ENCODE measurements around the gene SLC22A17. TPM values are rescaled to one million over a fixed set of nuclear protein-coding genes. Genes with fewer than 3 reads are reported as not detected.

Gene SLC22A17
- total and polyA plus RNA-seq, 2 of the 13 experiments (the other 11 are each of a cell fraction or from before 2014, with no cell fraction given), result 0.95 to 1.1 TPM

DNA sequence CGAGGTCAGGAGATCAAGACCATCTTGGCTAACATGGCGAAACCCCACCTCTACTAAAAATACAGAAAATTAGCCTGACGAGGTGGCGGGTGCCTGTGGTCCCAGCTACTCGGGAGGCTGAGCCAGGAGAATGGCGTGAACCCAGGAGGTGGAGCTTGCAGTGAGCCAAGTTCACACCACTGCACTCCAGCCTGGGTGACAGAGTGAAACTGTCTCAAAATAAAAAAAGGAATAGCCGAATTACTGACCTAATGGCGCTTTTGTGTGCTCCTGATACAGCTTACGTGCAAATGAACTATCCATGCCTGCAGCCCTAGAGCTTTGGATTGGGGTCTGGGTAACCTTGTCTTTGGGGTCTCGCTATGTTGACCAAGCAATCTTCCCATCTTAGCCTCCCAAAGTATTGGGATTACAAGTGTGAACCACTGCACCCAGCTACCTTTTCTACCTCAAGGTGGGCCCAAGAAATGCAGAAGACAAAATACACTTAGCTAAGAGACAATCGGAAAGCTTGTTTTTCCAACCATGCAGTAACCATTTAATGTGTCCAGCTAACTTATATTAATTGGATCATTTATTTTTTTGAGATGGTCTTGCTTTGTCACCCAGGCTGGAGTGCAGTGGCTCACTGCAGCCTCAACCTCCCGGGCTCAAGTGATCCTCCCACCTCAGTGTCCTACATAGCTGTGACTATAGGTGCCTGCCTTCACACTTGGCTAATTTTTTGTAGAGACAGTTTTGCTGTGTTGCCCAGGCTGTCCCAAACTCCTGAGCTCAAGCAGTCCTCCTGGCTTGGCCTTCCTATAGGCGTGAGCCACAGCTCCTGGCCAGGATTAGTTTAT lies 26.0 kb downstream of the SLC22A17 start (continued):
- TF ChIP-seq KDM2A (CRISPR knock-in tag; IDR thresholded peaks at IDR 0.05; ENCODE audit: borderline replicate concordance, low read depth) (peak; percentile 80), CCAR2 (optimal IDR thresholded peaks at IDR 0.05; ENCODE audit: low read depth, low read length) (no peak), ZNF282 (IDR thresholded peaks at IDR 0.05; ENCODE audit: partially characterized antibody) (no peak), ZNF547 (CRISPR knock-in tag; IDR thresholded peaks at IDR 0.05) (peak; percentile 63; the same call in 1 of the 2 replicates), MBD4 (IDR thresholded peaks at IDR 0.05; ENCODE audit: borderline replicate concordance, low read length) (no peak), ZNF883 (CRISPR knock-in tag; IDR thresholded peaks at IDR 0.05; ENCODE audit: not compliant biosample characterization) (no peak), ATRX (CRISPR knock-in tag; IDR thresholded peaks at IDR 0.05; ENCODE audit: borderline replicate concordance) (no peak), CEBPB (IDR thresholded peaks at IDR 0.05; ENCODE audit: borderline replicate concordance, low read depth, low read length) (no peak), ZFX (CRISPR knock-in tag; IDR thresholded peaks at IDR 0.05; ENCODE audit: low read depth) (peak; percentile 48; the same call in 1 of the 2 replicates), NCOA1 (CRISPR knock-in tag; IDR thresholded peaks at IDR 0.05) (no peak), RBM22 (optimal IDR thresholded peaks at IDR 0.05; ENCODE audit: low read length) (peak; percentile 99), JUNB (CRISPR knock-in tag; IDR thresholded peaks at IDR 0.05; ENCODE audit: borderline replicate concordance) (no peak), TAF15 (IDR thresholded peaks at IDR 0.05; ENCODE audit: low read depth, low read length, poor library complexity, severe bottlenecking) (no peak), ZNF580 (CRISPR knock-in tag; IDR thresholded peaks at IDR 0.05; ENCODE audit: borderline replicate concordance, low read depth) (no peak), RFX1 (IDR thresholded peaks at IDR 0.05) (no peak)
- TF ChIP-seq, protein P1, sequence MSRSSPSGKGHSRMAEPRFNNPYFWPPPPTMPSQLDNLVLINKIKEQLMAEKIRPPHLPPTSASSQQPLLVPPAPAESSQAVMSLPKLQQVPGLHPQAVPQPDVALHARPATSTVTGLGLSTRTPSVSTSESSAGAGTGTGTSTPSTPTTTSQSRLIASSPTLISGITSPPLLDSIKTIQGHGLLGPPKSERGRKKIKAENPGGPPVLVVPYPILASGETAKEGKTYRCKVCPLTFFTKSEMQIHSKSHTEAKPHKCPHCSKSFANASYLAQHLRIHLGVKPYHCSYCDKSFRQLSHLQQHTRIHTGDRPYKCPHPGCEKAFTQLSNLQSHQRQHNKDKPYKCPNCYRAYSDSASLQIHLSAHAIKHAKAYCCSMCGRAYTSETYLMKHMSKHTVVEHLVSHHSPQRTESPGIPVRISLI (CRISPR knock-in tag; IDR thresholded peaks at IDR 0.05; ENCODE audit: borderline replicate concordance), result no peak
- TF ChIP-seq, protein P2, sequence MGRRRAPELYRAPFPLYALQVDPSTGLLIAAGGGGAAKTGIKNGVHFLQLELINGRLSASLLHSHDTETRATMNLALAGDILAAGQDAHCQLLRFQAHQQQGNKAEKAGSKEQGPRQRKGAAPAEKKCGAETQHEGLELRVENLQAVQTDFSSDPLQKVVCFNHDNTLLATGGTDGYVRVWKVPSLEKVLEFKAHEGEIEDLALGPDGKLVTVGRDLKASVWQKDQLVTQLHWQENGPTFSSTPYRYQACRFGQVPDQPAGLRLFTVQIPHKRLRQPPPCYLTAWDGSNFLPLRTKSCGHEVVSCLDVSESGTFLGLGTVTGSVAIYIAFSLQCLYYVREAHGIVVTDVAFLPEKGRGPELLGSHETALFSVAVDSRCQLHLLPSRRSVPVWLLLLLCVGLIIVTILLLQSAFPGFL (CRISPR knock-in tag; IDR thresholded peaks at IDR 0.05), result no peak
- TF ChIP-seq, protein P3, sequence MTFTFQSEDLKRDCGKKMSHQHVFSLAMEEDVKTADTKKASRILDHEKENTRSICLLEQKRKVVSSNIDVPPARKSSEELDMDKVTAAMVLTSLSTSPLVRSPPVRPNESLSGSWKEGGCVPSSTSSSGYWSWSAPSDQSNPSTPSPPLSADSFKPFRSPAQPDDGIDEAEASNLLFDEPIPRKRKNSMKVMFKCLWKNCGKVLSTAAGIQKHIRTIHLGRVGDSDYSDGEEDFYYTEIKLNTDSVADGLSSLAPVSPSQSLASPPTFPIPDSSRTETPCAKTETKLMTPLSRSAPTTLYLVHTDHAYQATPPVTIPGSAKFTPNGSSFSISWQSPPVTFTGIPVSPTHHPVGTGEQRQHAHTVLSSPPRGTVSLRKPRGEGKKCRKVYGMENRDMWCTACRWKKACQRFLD (CRISPR knock-in tag; IDR thresholded peaks at IDR 0.05; ENCODE audit: borderline replicate concordance), result no peak; the same call in 1 of the 2 replicates
- TF ChIP-seq, protein P4, sequence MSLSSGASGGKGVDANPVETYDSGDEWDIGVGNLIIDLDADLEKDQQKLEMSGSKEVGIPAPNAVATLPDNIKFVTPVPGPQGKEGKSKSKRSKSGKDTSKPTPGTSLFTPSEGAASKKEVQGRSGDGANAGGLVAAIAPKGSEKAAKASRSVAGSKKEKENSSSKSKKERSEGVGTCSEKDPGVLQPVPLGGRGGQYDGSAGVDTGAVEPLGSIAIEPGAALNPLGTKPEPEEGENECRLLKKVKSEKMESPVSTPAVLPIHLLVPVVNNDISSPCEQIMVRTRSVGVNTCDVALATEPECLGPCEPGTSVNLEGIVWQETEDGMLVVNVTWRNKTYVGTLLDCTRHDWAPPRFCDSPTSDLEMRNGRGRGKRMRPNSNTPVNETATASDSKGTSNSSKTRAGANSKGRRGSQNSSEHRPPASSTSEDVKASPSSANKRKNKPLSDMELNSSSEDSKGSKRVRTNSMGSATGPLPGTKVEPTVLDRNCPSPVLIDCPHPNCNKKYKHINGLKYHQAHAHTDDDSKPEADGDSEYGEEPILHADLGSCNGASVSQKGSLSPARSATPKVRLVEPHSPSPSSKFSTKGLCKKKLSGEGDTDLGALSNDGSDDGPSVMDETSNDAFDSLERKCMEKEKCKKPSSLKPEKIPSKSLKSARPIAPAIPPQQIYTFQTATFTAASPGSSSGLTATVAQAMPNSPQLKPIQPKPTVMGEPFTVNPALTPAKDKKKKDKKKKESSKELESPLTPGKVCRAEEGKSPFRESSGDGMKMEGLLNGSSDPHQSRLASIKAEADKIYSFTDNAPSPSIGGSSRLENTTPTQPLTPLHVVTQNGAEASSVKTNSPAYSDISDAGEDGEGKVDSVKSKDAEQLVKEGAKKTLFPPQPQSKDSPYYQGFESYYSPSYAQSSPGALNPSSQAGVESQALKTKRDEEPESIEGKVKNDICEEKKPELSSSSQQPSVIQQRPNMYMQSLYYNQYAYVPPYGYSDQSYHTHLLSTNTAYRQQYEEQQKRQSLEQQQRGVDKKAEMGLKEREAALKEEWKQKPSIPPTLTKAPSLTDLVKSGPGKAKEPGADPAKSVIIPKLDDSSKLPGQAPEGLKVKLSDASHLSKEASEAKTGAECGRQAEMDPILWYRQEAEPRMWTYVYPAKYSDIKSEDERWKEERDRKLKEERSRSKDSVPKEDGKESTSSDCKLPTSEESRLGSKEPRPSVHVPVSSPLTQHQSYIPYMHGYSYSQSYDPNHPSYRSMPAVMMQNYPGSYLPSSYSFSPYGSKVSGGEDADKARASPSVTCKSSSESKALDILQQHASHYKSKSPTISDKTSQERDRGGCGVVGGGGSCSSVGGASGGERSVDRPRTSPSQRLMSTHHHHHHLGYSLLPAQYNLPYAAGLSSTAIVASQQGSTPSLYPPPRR (CRISPR knock-in tag; IDR thresholded peaks at IDR 0.05; ENCODE audit: borderline replicate concordance), result no peak
